Stimulated activated CD8-positive, alpha-beta memory T cell treated with anti-CD3 and anti-CD28 coated beads, Interleukin-15, amount 100 ng/mL, for 24 hours (primary cell): ENCODE data around the gene RAPH1.
"Not testable (repeated sequence)": the region's sequence is repeated elsewhere in the genome, so short reads cannot be mapped to it uniquely, and the experiment has no call there.

Experiments used
- DNase-seq: peaks from one replicate; pipeline ENCODE4 v3.0.0-alpha.2; 2020; ENCODE audit warnings: low read depth

Gene RAPH1

GRCh38 chr2:203432811-203433210, 102.3 kb downstream of the RAPH1 start:
- DNase-seq: no peak

GRCh38 chr2:203431391-203432185, 103.5 kb downstream of the RAPH1 start:
- DNase-seq: no peak

GRCh38 chr2:203429643-203430042, 105.5 kb downstream of the RAPH1 start:
- not testable (repeated sequence) for DNase-seq

- no peak for DNase-seq
Measured at GRCh38 chr2:203427061-203427460, 108.0 kb downstream of the RAPH1 start.

- no peak for DNase-seq
Measured at GRCh38 chr2:203418271-203418670, 116.8 kb downstream of the RAPH1 start.

- no peak for DNase-seq
Measured at GRCh38 chr2:203413796-203414195, 121.3 kb downstream of the RAPH1 start.

- no peak for DNase-seq
Measured at GRCh38 chr2:203412546-203413331, 122.4 kb downstream of the RAPH1 start.

- DNase-seq: no peak
Measured at GRCh38 chr2:203407496-203407895, 127.6 kb downstream of the RAPH1 start.

GRCh38 chr2:203404996-203405395, 130.1 kb downstream of the RAPH1 start:
- no peak for DNase-seq

- DNase-seq: no peak
Measured at GRCh38 chr2:203400805-203401585, 134.1 kb downstream of the RAPH1 start.

- DNase-seq: no peak
Measured at GRCh38 chr2:203399031-203399430, 136.1 kb downstream of the RAPH1 start.

- no peak for DNase-seq
Measured at GRCh38 chr2:203396667-203397066, 138.4 kb downstream of the RAPH1 start.

- no peak for DNase-seq
Measured at GRCh38 chr2:203395858-203396257, 139.2 kb downstream of the RAPH1 start.

GRCh38 chr2:203394519-203395227, 140.4 kb downstream of the RAPH1 start:
- no peak for DNase-seq

GRCh38 chr2:203388153-203388552, 146.9 kb downstream of the RAPH1 start:
- DNase-seq: not testable (repeated sequence)

GRCh38 chr2:203383038-203383437, 152.1 kb downstream of the RAPH1 start:
- DNase-seq: no peak

- DNase-seq: no peak
Measured at GRCh38 chr2:203379156-203379555, 155.9 kb downstream of the RAPH1 start.

GRCh38 chr2:203376173-203376572, 158.9 kb downstream of the RAPH1 start:
- no peak for DNase-seq

GRCh38 chr2:203372706-203373105, 162.4 kb downstream of the RAPH1 start:
- not testable (repeated sequence) for DNase-seq

- DNase-seq: no peak
Measured at GRCh38 chr2:203366639-203367466, 168.2 kb downstream of the RAPH1 start.

GRCh38 chr2:203361922-203362321, 173.2 kb downstream of the RAPH1 start:
- no peak for DNase-seq
